NCI-H748 treated with DMSO at 0.1 percent for 48 hours (cell line): ENCODE measurements around the gene DRG2.

Experiments
- DNase-seq: peaks from one replicate; lab custom pipeline; 2025; lab: John Stamatoyannopoulos, UW

The DRG2 gene

GRCh38 chr17:18116078-18116477 is 28.3 kb downstream of the DRG2 start:
- DNase-seq = no peak

GRCh38 chr17:18117533-18117932 is 29.8 kb downstream of the DRG2 start:
- DNase-seq = no peak

GRCh38 chr17:18117982-18118975 is 30.5 kb downstream of the DRG2 start:
- DNase-seq = no peak

GRCh38 chr17:18119166-18119745 is 31.5 kb downstream of the DRG2 start:
- no peak for DNase-seq

- DNase-seq = no peak
These were observed 32.2 kb downstream of the DRG2 start for GRCh38 chr17:18119938-18120337.

GRCh38 chr17:18120461-18121017 is 32.8 kb downstream of the DRG2 start:
- no peak for DNase-seq

- DNase-seq = no peak
These were observed 33.6 kb downstream of the DRG2 start for GRCh38 chr17:18121144-18121910.

- no peak for DNase-seq
These were observed 35.4 kb downstream of the DRG2 start for GRCh38 chr17:18122990-18123753.

GRCh38 chr17:18124345-18125126 is 36.8 kb downstream of the DRG2 start:
- DNase-seq = no peak

- no peak for DNase-seq
These were observed 41.3 kb downstream of the DRG2 start for GRCh38 chr17:18129041-18129502.

GRCh38 chr17:18132711-18133110 is 45.0 kb downstream of the DRG2 start:
- no peak for DNase-seq

GRCh38 chr17:18136357-18136756 is 48.6 kb downstream of the DRG2 start:
- DNase-seq = no peak

GRCh38 chr17:18138065-18138749 is 50.5 kb downstream of the DRG2 start:
- DNase-seq = no peak

GRCh38 chr17:18139092-18139491 is 51.3 kb downstream of the DRG2 start:
- DNase-seq = no peak

- no peak for DNase-seq
These were observed 51.8 kb downstream of the DRG2 start for GRCh38 chr17:18139498-18139897.

GRCh38 chr17:18139949-18140348 is 52.2 kb downstream of the DRG2 start:
- DNase-seq = no peak

GRCh38 chr17:18140648-18141047 is 52.9 kb downstream of the DRG2 start:
- DNase-seq = no peak

- peak; percentile 56 for DNase-seq
These were observed 53.6 kb downstream of the DRG2 start for GRCh38 chr17:18141210-18141803.

- DNase-seq = no peak
These were observed 54.7 kb downstream of the DRG2 start for GRCh38 chr17:18142417-18142816.
